Spleen (tissue), 11 donors: ENCODE data around the gene CFAP99. TPM values are rescaled to one million over a fixed set of nuclear protein-coding genes. Genes with fewer than 3 reads are reported as not detected.

Source experiments
- DNase-seq: peaks from one replicate; pipeline ENCODE4 v3.0.0-alpha.2; 2020
- H3K27ac ChIP-seq, 8 donors: fragments of 200-600 bp; sonication (generic) in 7 of 8; 1 replicate in 4 of 8; 2 replicates in 4 of 8; pipeline versions ENCODE4 v1.5.0 to v1.8.0; 2016 to 2021; ENCODE audit warnings: inconsistent platforms in 4 of 8, mild to moderate bottlenecking in 4 of 8, moderate library complexity in 1 of 8
- H3K27me3 ChIP-seq, 7 donors: fragments of 200-600 bp; sonication (generic) in 6 of 7; replicated peaks in 1 of 7; 1 replicate in 4 of 7; 2 replicates in 3 of 7; pipeline versions ENCODE4 v1.5.0 to v1.8.0; 2016 to 2021; ENCODE audit warnings: inconsistent platforms in 3 of 7, mild to moderate bottlenecking in 1 of 7
- H3K36me3 ChIP-seq, 6 donors: fragments of 200-600 bp; sonication (generic) in 5 of 6; 1 replicate in 4 of 6; 2 replicates in 2 of 6; pipeline versions ENCODE4 v1.5.0 to v1.8.0; 2016 to 2021; ENCODE audit warnings: inconsistent platforms in 2 of 6
- H3K4me1 ChIP-seq, 6 donors: fragments of 200-600 bp; sonication (generic) in 5 of 6; 1 replicate in 3 of 6; 2 replicates in 3 of 6; pipeline versions ENCODE4 v1.5.0 to v1.8.0; 2016 to 2021; ENCODE audit warnings: inconsistent platforms in 3 of 6
- H3K4me3 ChIP-seq, 8 donors: fragments of 200-600 bp; sonication (generic) in 7 of 8; 1 replicate in 4 of 8; 2 replicates in 4 of 8; pipeline versions ENCODE4 v1.5.0 to v1.8.0; 2016 to 2021; ENCODE audit warnings: inconsistent platforms in 4 of 8, mild to moderate bottlenecking in 4 of 8, moderate library complexity in 2 of 8
- H3K9me3 ChIP-seq, 8 donors: fragments of 200-600 bp; sonication (generic) in 7 of 8; 1 replicate in 4 of 8; 2 replicates in 4 of 8; pipeline versions ENCODE4 v1.5.0 to v1.8.0; 2016 to 2021; ENCODE audit warnings: inconsistent platforms in 4 of 8
- CTCF ChIP-seq, 11 experiments: fragments of 200-600 bp in 7 of 11; fragments of 450-650 bp in 4 of 11; sonication (generic) in 4 of 11; IDR thresholded peaks in 8 of 11; conservative IDR thresholded peaks in 3 of 11; 1 replicate in 7 of 11; 2 replicates in 4 of 11; pipeline versions ENCODE4 v1.4.0 to v1.8.0; 2016 to 2021; ENCODE audit warnings: antibody characterized with exemption in 11 of 11, inconsistent platforms in 4 of 11, mild to moderate bottlenecking in 1 of 11
- POLR2A ChIP-seq, 3 donors: fragments of 450-650 bp; IDR thresholded peaks; one replicate each; pipeline ENCODE4 v1.5.1; 2017; ENCODE audit warnings: antibody characterized with exemption in 3 of 3, mild to moderate bottlenecking in 1 of 3
- POLR2AphosphoS5 ChIP-seq, 3 donors: sonication (generic); formaldehyde crosslinking; IDR thresholded peaks; one replicate each; pipeline ENCODE4 v1.5.1; 2017; ENCODE audit warnings: antibody characterized with exemption in 3 of 3
- WGBS, 5 donors: extraction: QIAGEN DNeasy Blood & Tissue Kit in 3 of 5; methylation state at CpG; one replicate each; pipeline versions ENCODE4 v1.1.5 to v1.1.7; 2013 to 2018; 5-methylcytosine and 5-hydroxymethylcytosine counted together
- intact Hi-C: fragments of 100-400 bp; cut with DNase I; formaldehyde crosslinking; loops from one replicate; pipeline ENCODE4 v1.15.0; 2023; ENCODE audit warnings: low total_unique reads
- polyA plus RNA-seq, 3 donors: library from polyadenylated mRNA; stranded (reverse); fragments of 200-250 nt; gene quantifications; one replicate each; pipeline ENCODE4 v1.2.1, GENCODE V29; 2013
- total RNA-seq, 7 donors: library from RNA; depleted of rRNA in 3 of 7; stranded (reverse); fragments of >200 nt in 3 of 7; fragmentation: NEBNext Ultra II Directional in 4 of 7; extraction: Animal tissue kit (Norgen Biotek cat#: 25700) in 4 of 7; gene quantifications; one replicate each; pipeline versions ENCODE4 v1.1.0 to v1.2.1, GENCODE V29; 2016 to 2021
- donor health status: healthy with polysubstance abuse.
- donor health status: DM: no; HTN: no; CAD: no; lungs with moderate emphysema.
- donor health status: DM: no; HTN: no; CAD: no.
- donor health status: Bipolar disorder and iron deficiency.
- donor health status: healthy.
- donor health status: DM: no; HTN: no; CAD: no.
- donor health status: DM: yes; HTN: yes; CAD: no.

Gene CFAP99
- total and polyA plus RNA-seq, 10 donors = 0.13 to 0.22 TPM; not detected in 8

DNA sequence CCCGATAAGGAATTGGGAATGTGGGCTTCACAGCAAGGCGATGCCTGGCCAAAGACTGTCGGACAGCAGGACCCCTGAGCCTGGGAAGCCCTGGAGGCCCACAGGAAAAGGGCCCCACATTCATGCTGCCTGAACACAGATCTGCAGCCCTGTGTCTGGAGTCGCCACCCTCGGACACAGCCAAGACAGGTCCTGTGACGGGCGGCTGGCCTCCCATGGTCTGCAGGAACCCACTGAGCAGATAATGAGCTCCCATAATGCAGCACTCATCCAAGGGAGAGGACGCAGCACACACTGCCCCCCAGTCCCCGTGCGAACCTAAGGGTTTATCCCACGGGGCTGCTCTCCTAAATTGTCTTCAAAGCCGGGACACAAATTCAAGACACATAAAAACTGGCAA is 30.9 kb upstream of the CFAP99 start:
- DNase-seq = no peak
- H3K27ac ChIP-seq = no peak overlapping the region
- TF ChIP-seq CTCF (IDR thresholded peaks at IDR 0.05 in 8 of 11, conservative IDR thresholded peaks at IDR 0.05 in 3 of 11) (no peak), POLR2AphosphoS5 (IDR thresholded peaks at IDR 0.05) (no peak), POLR2A (IDR thresholded peaks at IDR 0.05) (no peak)

DNA sequence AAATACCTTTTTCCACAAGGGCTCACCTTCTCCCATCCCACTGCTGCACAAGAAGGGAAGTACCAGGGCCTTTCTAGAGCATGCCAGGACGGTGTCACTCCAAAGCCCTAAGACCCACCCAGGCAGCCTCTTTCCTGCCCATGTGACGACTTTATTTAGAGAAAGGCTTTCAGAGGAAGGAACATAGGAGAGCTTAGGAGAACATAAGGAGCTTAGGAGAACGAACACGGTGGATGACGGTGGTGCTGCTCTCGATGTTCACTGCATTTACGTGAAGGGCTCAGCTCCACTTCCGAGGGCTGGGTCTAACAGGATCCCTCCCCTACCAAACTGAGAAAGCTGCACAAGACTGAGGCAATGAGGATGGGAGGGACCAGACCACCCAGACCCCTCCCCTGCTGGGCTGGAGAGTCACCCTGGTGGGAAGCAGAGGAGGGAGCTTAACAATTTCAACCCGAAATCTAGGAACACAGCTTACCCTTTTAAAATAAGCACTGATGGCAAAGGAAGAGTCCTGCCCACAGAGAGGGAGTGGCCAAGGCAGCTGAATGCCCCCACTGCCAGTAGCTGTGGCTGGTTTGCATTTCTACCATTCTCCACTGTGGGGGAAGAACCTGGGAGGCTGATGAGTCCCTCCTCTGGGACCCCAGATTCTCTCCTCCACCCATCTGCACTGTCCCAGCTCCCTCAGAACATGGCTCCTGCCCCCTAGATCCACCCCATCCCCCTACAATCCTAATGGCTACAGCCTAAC is 30.1 kb upstream of the CFAP99 start:
- no peaks in the 10 kb centered on the region for H3K9me3 ChIP-seq
- no peaks in the 10 kb centered on the region for H3K36me3 ChIP-seq
- TF ChIP-seq POLR2A (IDR thresholded peaks at IDR 0.05) (no peak), POLR2AphosphoS5 (IDR thresholded peaks at IDR 0.05) (no peak), CTCF (IDR thresholded peaks at IDR 0.05 in 8 of 11, conservative IDR thresholded peaks at IDR 0.05 in 3 of 11) (no peak)
- peaks cover 0 to 22% (median 0%) of the 10 kb centered on the region in 7 donors for H3K27me3 ChIP-seq
- H3K27ac ChIP-seq = no peak overlapping the region
- intact Hi-C loops = no loop called here
- DNase-seq = no peak
- no peak overlapping the region for H3K4me3 ChIP-seq
- H3K4me1 ChIP-seq = peaks cover 0 to 28% (median 14%) of the 10 kb centered on the region in 6 donors
- WGBS, 5 donors = 54 to 71% (median 64%) methylated on average over 9 of the region's 9 CpGs

More for the DNA sequence above, 30.9 kb upstream of the CFAP99 start:
- Histone ChIP-seq H3K9me3 (no peaks in the 10 kb centered on the region), H3K4me3 (no peak overlapping the region), H3K4me1 (peaks cover 0 to 20% (median 8%) of the 10 kb centered on the region in 6 donors), H3K27me3 (peaks cover 0 to 19% (median 0%) of the 10 kb centered on the region in 7 donors), H3K36me3 (no peaks in the 10 kb centered on the region)
- intact Hi-C loops = no loop called here
- WGBS, 5 donors = 88 to 96% (median 91%) methylated on average over 10 to 12 of the region's 12 CpGs

DNA sequence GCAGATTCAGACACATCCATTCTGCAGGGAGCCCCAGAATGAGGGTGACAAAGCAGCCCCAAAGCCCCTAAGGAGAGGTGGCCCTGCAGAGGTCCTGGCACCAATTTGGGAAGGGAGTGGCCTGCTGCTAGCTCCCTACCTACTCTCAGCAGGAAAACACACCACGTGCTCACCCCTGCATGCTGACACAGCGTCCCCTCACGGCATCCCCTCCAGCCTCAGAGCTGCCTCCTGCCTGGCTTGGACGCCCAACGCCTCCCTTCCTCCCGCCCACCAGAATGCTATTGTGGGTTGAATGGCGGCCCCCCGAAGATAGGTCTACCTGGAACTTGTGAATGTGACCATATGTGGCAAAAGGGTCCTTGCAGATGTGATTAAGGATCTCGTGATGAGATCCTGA is 29.1 kb upstream of the CFAP99 start:
- intact Hi-C loops = no loop called here
- DNase-seq = no peak
- TF ChIP-seq POLR2A (IDR thresholded peaks at IDR 0.05) (no peak), CTCF (IDR thresholded peaks at IDR 0.05 in 8 of 11, conservative IDR thresholded peaks at IDR 0.05 in 3 of 11) (no peak)
- WGBS, 5 donors = 61 to 76% (median 71%) methylated on average over 8 to 9 of the region's 9 CpGs
- Histone ChIP-seq H3K4me3 (no peak overlapping the region), H3K4me1 (peaks cover 0 to 39% (median 19%) of the 10 kb centered on the region in 6 donors), H3K9me3 (no peaks in the 10 kb centered on the region), H3K27me3 (peaks cover 0 to 31% (median 0%) of the 10 kb centered on the region in 7 donors), H3K27ac (no peak overlapping the region), H3K36me3 (no peaks in the 10 kb centered on the region)

GRCh38 chr4:2390146-2390545 is 28.6 kb upstream of the CFAP99 start:
- H3K27ac ChIP-seq = no peak overlapping the region
- H3K9me3 ChIP-seq = no peaks in the 10 kb centered on the region
- H3K4me3 ChIP-seq = no peak overlapping the region
- peaks cover 0 to 32% (median 0%) of the 10 kb centered on the region in 7 donors for H3K27me3 ChIP-seq
- no peak for DNase-seq
- H3K4me1 ChIP-seq = peaks cover 0 to 41% (median 19%) of the 10 kb centered on the region in 6 donors
- WGBS, 5 donors = 51 to 61% (median 59%) methylated on average over 7 to 9 of the region's 9 CpGs
- TF ChIP-seq POLR2A (IDR thresholded peaks at IDR 0.05) (no peak), CTCF (IDR thresholded peaks at IDR 0.05 in 8 of 11, conservative IDR thresholded peaks at IDR 0.05 in 3 of 11) (no peak), POLR2AphosphoS5 (IDR thresholded peaks at IDR 0.05) (no peak)
- no peaks in the 10 kb centered on the region for H3K36me3 ChIP-seq
- intact Hi-C loops = no loop called here
